Measurements from ENCODE around the gene JUP. TPM values are rescaled to one million over a fixed set of nuclear protein-coding genes. Genes with fewer than 3 reads are reported as not detected.

The JUP gene
- total and polyA plus RNA-seq, 2 of the 13 experiments (the other 11 are each of a cell fraction or from before 2014, with no cell fraction given): 12.1 to 20.6 TPM

- TF ChIP-seq ZNF503 (CRISPR knock-in tag; IDR thresholded peaks at IDR 0.05) (no peak), ZNF879 (CRISPR knock-in tag; IDR thresholded peaks at IDR 0.05) (no peak), ARID5B (CRISPR knock-in tag; IDR thresholded peaks at IDR 0.05) (peak; percentile 52), MYC (CRISPR knock-in tag; IDR thresholded peaks at IDR 0.05; ENCODE audit: borderline replicate concordance) (peak; percentile 99), KDM3A (CRISPR knock-in tag; IDR thresholded peaks at IDR 0.05; ENCODE audit: low read depth) (peak; percentile 67; the same call in 1 of the 2 replicates), HOXD1 (CRISPR knock-in tag; IDR thresholded peaks at IDR 0.05) (no peak), ZNF329 (CRISPR knock-in tag; IDR thresholded peaks at IDR 0.05; ENCODE audit: low read depth) (0 out of 2 replicates have a peak, but pooled peaks have one; percentile 40), ZNF354B (CRISPR knock-in tag; IDR thresholded peaks at IDR 0.05) (no peak; the same call in 1 of the 2 replicates), HNF4G (IDR thresholded peaks at IDR 0.05; ENCODE audit: borderline replicate concordance, low read depth, low read length) (no peak), HNF4G (CRISPR knock-in tag; IDR thresholded peaks at IDR 0.05; ENCODE audit: borderline replicate concordance, low read depth) (no peak), NFE2L1 (CRISPR knock-in tag; IDR thresholded peaks at IDR 0.05; ENCODE audit: borderline replicate concordance) (no peak), ZNF737 (CRISPR knock-in tag; IDR thresholded peaks at IDR 0.05; ENCODE audit: borderline replicate concordance) (no peak), ISL2 (CRISPR knock-in tag; IDR thresholded peaks at IDR 0.05) (peak; percentile 52), SIX1 (CRISPR knock-in tag; IDR thresholded peaks at IDR 0.05; ENCODE audit: borderline replicate concordance) (no peak), ZNF253 (CRISPR knock-in tag; IDR thresholded peaks at IDR 0.05; ENCODE audit: borderline replicate concordance) (no peak), ATF7-NPFF (CRISPR knock-in tag; IDR thresholded peaks at IDR 0.05; ENCODE audit: low read depth) (peak; percentile 53; the same call in 1 of the 2 replicates), PHF5A (CRISPR knock-in tag; IDR thresholded peaks at IDR 0.05; ENCODE audit: low read depth, unreplicated experiment) (no peak), IRF2 (CRISPR knock-in tag; IDR thresholded peaks at IDR 0.05) (peak; percentile 87), SMYD3 (CRISPR knock-in tag; IDR thresholded peaks at IDR 0.05) (no peak)
- TF ChIP-seq, protein P1, sequence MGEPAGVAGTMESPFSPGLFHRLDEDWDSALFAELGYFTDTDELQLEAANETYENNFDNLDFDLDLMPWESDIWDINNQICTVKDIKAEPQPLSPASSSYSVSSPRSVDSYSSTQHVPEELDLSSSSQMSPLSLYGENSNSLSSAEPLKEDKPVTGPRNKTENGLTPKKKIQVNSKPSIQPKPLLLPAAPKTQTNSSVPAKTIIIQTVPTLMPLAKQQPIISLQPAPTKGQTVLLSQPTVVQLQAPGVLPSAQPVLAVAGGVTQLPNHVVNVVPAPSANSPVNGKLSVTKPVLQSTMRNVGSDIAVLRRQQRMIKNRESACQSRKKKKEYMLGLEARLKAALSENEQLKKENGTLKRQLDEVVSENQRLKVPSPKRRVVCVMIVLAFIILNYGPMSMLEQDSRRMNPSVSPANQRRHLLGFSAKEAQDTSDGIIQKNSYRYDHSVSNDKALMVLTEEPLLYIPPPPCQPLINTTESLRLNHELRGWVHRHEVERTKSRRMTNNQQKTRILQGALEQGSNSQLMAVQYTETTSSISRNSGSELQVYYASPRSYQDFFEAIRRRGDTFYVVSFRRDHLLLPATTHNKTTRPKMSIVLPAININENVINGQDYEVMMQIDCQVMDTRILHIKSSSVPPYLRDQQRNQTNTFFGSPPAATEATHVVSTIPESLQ (CRISPR knock-in tag; conservative IDR thresholded peaks at IDR 0.05): 0 out of 2 replicates have a peak, but pooled peaks have one; percentile 48
- TF ChIP-seq, protein P2, sequence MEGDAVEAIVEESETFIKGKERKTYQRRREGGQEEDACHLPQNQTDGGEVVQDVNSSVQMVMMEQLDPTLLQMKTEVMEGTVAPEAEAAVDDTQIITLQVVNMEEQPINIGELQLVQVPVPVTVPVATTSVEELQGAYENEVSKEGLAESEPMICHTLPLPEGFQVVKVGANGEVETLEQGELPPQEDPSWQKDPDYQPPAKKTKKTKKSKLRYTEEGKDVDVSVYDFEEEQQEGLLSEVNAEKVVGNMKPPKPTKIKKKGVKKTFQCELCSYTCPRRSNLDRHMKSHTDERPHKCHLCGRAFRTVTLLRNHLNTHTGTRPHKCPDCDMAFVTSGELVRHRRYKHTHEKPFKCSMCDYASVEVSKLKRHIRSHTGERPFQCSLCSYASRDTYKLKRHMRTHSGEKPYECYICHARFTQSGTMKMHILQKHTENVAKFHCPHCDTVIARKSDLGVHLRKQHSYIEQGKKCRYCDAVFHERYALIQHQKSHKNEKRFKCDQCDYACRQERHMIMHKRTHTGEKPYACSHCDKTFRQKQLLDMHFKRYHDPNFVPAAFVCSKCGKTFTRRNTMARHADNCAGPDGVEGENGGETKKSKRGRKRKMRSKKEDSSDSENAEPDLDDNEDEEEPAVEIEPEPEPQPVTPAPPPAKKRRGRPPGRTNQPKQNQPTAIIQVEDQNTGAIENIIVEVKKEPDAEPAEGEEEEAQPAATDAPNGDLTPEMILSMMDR (CRISPR knock-in tag; IDR thresholded peaks at IDR 0.05): peak; percentile 99
Measured at GRCh38 chr17:41738077-41738800, 48.3 kb downstream of the JUP start (continued).
